HepG2 (cell line): Measurements from ENCODE around the gene TRAF4. TPM values are rescaled to one million over a fixed set of nuclear protein-coding genes. Genes with fewer than 3 reads are reported as not detected.

Experiments
- AGO2 ChIP-seq: fragments of 200-400 bp; formaldehyde crosslinking; optimal IDR thresholded peaks from 2 replicates; pipeline ENCODE3; 2017; ENCODE audit warnings: mild to moderate bottlenecking, low read depth, low read length, moderate library complexity
- CEBPG ChIP-seq: IDR thresholded peaks from 2 replicates; pipeline ENCODE4 v1.6.1; 2016
- SOX13 ChIP-seq, 3 experiments: fragments of 450-650 bp in 1 of 3; sonication (generic) in 1 of 3; formaldehyde crosslinking in 1 of 3; IDR thresholded peaks in 2 of 3; conservative IDR thresholded peaks in 1 of 3; 2 replicates each; pipeline versions ENCODE4 v1.5.0 to v1.6.1; 2016 to 2020; ENCODE audit warnings: antibody characterized with exemption in 1 of 3, mild to moderate bottlenecking in 1 of 3, missing compliant biosample characterization in 1 of 3, missing genetic modification reagents in 1 of 3, moderate library complexity in 1 of 3
- USF2 ChIP-seq, 2 experiments: sonication (generic) in 1 of 2; formaldehyde crosslinking in 1 of 2; IDR thresholded peaks; 2 replicates each; pipeline versions ENCODE4 v1.5.1 to v1.6.1; 2011 to 2020; ENCODE audit warnings: borderline replicate concordance in 1 of 2, low read depth in 1 of 2, low read length in 1 of 2, mild to moderate bottlenecking in 1 of 2, missing genetic modification reagents in 1 of 2, moderate library complexity in 1 of 2
- ZFX ChIP-seq: sonication (generic); formaldehyde crosslinking; IDR thresholded peaks from 2 replicates; pipeline ENCODE4 v1.4.0; 2020; ENCODE audit warnings: mild to moderate bottlenecking, low read depth, missing genetic modification reagents, moderate library complexity
- ZNF407 ChIP-seq: sonication (generic); formaldehyde crosslinking; IDR thresholded peaks from one replicate; pipeline ENCODE4 v1.5.1; 2020; ENCODE audit warnings: mild to moderate bottlenecking, missing genetic modification reagents; ENCODE audit errors: not compliant biosample characterization
- polyA plus RNA-seq, 8 experiments: library from polyadenylated mRNA; depleted of rRNA in 3 of 8; stranded (reverse) in 7 of 8; unstranded in 1 of 8; fragments of >200 nt; fragmentation: Illumina TruSeq in 4 of 8; extraction: Trizol in 4 of 8; gene quantifications; 2 replicates each; pipeline versions ENCODE4 v1.2.1 to v1.2.3, GENCODE V29; 2011 to 2016; ENCODE audit warnings: low read depth in 4 of 8, missing spikeins in 1 of 8, mixed read lengths in 1 of 8; ENCODE audit not compliant: insufficient read depth in 1 of 8
- total RNA-seq, 5 experiments: library from RNA; depleted of rRNA; stranded (reverse); fragments of >200 nt; fragmentation: Illumina TruSeq; extraction: Trizol; gene quantifications; 2 replicates each; pipeline ENCODE4 v1.2.3, GENCODE V29; 2016; ENCODE audit warnings: low read depth in 1 of 5
- TF ChIP-seq, protein P1 (sequence below): sonication (generic); formaldehyde crosslinking; IDR thresholded peaks from 2 replicates; pipeline ENCODE4 v1.5.1; 2020; ENCODE audit warnings: mild to moderate bottlenecking, missing genetic modification reagents, borderline replicate concordance

Gene TRAF4
- total and polyA plus RNA-seq, 2 of the 13 experiments (the other 11 are each of a cell fraction or from before 2014, with no cell fraction given): 86.0 to 89.9 TPM

GRCh38 chr17:28702026-28702751 lies 41.6 kb upstream of the TRAF4 start (continued):
- TF ChIP-seq AGO2: peak; percentile 43
- TF ChIP-seq SOX13 (IDR thresholded peaks at IDR 0.05): no peak
- TF ChIP-seq SOX13 (CRISPR knock-in tag; conservative IDR thresholded peaks at IDR 0.05 in 1 of 2, IDR thresholded peaks at IDR 0.05 in 1 of 2): peak in 1 of 2 experiments; percentile 22; a peak in 1 of 4 replicates
- TF ChIP-seq ZFX (CRISPR knock-in tag): no peak
- no peak for TF ChIP-seq ZNF407 (CRISPR knock-in tag)
- TF ChIP-seq CEBPG: 0 out of 2 replicates have a peak, but pooled peaks have one; percentile 8
- peak; percentile 4; the same call in 1 of the 2 replicates for TF ChIP-seq USF2 (IDR thresholded peaks at IDR 0.05; ENCODE audit: low read depth, low read length)
- TF ChIP-seq USF2 (CRISPR knock-in tag; IDR thresholded peaks at IDR 0.05; ENCODE audit: borderline replicate concordance): no peak
- TF ChIP-seq, protein P1, sequence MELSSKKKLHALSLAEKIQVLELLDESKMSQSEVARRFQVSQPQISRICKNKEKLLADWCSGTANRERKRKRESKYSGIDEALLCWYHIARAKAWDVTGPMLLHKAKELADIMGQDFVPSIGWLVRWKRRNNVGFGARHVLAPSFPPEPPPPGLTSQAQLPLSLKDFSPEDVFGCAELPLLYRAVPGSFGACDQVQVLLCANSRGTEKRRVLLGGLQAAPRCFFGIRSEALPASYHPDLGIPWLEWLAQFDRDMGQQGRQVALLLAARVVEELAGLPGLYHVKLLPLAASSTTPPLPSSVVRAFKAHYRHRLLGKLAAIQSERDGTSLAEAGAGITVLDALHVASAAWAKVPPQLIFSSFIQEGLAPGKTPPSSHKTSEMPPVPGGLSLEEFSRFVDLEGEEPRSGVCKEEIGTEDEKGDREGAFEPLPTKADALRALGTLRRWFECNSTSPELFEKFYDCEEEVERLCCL (CRISPR knock-in tag): no peak
- TF ChIP-seq, all 625 proteins: peak for 24
